HG03045 (cell line): ENCODE measurements around the gene SLC35A3.

ENCODE experiments used
- ATAC-seq: cut with Tn5 transposase; IDR thresholded peaks from one replicate; pipeline ENCODE4 v1.9.1; 2021; ENCODE audit warnings: mild to moderate bottlenecking, moderate library complexity; ENCODE audit not compliant: unreplicated experiment

Gene SLC35A3

GRCh38 chr1:100074604-100075395, 105.0 kb downstream of the SLC35A3 start:
- ATAC-seq, result no peak

- peak; percentile 50 for ATAC-seq
Observed at GRCh38 chr1:100075773-100076172, 106.0 kb downstream of the SLC35A3 start.

- peak; percentile 8 for ATAC-seq
Observed at GRCh38 chr1:100076319-100076718, 106.5 kb downstream of the SLC35A3 start.

GRCh38 chr1:100076744-100077143, 106.9 kb downstream of the SLC35A3 start:
- ATAC-seq, result peak; percentile 75

- peak; percentile 53 for ATAC-seq
Observed at GRCh38 chr1:100077531-100077930, 107.7 kb downstream of the SLC35A3 start.

- no peak for ATAC-seq
Observed at GRCh38 chr1:100080331-100080730, 110.5 kb downstream of the SLC35A3 start.
